Measurements from ENCODE around the gene NAA30.

The NAA30 gene

DNA sequence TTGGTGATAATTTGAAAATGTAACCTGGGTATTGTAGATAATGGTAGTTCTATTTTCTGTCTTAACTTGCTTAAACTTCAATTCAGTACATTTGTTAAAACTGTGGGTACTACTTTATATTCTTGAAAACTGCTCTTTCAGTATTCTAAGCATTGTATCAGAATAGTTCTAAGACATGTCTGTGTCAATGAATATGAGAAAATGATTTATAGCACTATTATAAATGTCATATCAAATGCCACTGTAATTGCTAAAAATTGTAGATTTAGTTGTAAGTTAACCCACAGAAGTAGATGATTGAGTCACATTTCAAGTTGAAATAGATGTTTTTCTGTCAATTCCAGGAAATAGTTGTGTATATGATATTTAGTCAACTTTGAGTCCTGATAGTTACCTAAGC, 2.4 kb downstream of the NAA30 start:
- DNase-seq (ENCODE audit: low spot score), result no peak

DNA sequence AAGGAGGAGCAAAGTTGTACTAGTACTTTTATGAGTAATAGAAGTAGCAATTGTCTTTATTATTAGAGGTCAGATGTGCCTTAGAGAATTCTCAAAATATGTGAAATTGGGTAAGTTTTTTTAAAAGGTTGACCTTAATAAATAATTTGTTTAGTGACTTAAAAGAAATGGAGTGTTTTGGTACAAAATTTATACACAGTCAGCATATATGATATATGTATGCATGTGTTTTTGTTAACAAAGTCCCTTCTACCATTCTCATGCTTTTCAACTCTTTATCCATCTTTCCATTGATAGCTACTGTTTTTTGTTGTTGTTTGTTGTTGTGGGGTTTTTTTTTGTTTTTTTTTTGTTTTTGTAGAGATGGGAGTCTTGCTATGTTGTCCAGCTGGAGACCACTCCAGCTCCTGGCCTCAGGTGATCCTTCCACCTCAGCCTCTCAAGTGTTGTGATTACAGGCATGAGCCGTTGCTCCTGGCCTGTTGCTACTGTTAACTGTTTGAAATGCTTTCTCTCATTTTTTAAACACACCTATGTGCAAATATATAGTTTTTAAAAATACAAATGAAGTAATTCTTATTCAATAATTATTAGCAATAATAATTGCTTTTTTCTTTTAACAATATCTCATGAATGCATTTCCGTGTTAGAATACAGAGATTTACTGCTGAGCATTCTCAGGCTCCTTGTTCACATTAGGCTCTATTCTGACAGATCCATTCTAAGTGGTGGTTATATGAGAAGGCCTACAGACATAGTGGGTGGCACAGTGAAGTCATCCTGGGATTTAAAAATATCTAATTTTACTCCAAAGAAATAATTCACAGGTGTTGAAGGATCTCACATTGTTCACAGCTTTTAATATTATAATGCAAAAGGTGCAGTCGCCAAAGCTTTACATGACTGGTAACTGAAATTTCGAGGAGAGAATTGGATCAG, 10.4 kb downstream of the NAA30 start:
- peak; percentile 44 for DNase-seq (ENCODE audit: low spot score)

DNA sequence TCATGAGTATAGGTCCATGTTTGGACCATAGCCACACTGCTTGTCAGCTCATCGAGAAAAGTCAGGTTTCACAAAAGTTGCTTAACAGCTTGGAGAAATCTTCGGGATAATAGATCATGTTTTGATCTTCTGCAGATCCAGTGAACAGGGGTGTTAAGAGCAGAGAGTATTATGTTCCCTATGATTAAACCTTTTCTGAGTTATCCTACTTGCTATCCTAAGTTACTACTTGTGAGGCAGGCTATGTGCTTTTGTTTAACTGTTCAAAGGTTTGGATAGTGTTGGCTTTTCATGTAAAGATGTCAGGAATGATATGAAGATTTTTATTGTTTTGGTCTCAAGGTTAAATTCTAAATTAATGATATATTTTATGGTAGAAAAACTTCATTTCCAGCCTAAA, 11.1 kb downstream of the NAA30 start:
- no peak for DNase-seq (ENCODE audit: low spot score)

DNA sequence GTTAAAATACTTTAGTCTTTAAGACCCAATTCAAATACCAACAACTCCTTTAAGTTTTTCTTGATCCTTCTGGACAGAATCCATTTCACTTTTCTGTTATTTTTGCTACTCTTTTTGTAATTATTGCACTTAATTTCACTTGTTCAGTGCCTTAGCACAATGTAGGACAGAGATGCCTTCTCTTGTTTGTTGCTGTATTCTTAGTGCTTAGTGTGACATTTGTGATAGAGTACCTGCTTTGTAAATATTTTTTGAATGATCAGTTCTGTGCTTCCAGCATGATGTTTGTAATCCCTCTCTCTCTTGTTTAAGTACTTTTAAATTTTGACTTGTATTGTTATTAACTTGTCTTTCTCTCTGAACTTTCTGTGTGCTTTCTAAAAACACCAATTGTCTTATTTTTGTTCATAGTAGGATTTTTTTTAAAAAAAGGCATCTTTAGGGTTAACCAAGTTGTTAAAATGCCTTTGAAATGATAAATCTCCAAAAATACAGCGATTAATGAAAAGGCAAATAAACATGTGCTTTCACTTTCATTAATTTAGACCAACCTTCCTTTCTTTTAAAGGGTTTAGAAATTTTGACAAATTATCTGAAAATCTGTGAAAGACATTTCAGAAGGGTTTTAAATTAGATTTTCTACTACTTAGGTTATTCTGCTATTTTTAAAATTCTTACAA, 11.9 kb downstream of the NAA30 start:
- no peak for DNase-seq (ENCODE audit: low spot score)

DNA sequence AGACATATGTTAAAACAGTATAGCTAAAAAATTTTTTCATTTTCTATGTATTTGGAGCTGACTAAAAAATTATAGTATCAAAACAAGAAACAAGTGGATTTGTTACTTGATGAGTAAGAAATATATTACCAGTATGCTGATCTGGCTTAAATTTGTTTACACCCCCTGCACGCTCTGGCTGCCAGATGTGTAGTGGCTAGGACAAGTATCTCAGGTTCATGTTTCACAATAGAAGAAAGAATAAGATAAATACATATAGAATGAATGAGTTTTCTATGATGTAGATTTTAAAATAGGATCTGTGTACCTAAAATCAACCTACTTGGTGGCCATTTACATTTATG, 13.1 kb downstream of the NAA30 start:
- no peak for DNase-seq (ENCODE audit: low spot score)

DNA sequence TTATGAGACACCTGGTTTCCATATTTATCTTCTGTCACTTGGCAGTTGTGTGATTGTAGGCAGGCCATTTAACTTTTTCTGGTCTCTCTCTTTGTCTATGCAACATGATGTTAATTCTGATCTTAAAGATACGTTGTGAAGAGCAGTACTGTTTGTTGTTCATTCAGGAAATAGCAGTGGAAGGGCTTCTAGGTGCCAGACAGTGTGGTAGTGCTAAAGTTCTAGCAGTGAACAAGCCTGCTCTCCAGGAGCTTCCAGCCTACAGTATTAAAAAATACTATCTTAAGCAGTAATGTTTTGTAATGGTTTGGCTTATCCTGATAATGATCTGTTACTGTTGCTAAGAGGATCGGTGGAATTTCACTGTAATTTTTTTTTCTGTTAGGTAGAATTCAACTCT, 15.2 kb downstream of the NAA30 start:
- DNase-seq (ENCODE audit: low spot score), result no peak

DNA sequence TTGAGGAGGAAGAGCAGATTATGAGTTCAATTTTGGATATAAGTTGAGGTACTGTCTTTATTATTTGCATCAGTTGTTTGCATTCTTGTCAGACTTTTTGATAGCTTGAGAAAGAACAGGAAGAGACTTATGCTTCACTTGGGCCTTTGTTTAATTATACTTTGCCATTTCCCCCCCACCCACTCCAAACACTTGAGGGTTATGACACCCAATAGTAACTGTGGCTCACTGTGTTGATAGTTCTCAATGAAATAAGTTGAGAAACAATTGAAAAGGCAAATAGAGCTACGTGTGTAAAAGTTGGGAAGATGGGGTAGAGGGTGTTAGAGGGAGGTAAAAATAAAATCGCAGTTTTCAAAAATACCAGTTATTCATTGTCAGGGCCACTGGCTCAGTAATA, 17.7 kb downstream of the NAA30 start:
- DNase-seq (ENCODE audit: low spot score), result no peak

DNA sequence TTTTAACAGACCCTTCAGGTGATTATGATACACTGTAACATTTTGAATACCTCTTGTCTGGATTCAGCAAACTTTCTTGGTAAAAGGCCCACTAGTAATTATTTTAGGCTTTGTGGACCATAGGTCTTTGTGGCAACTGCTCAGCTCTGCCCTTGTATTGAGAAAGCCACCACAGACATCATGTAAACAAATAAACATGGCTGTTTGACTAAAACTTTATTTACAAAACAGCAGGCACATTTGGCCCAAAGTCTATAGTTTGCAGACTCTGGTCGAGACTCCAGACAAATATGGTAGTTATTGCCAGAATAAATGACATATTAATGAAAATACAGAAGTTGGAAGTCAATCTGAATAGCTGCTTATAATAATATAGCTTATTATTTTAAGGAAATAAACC, 18.2 kb downstream of the NAA30 start:
- DNase-seq (ENCODE audit: low spot score), result no peak

DNA sequence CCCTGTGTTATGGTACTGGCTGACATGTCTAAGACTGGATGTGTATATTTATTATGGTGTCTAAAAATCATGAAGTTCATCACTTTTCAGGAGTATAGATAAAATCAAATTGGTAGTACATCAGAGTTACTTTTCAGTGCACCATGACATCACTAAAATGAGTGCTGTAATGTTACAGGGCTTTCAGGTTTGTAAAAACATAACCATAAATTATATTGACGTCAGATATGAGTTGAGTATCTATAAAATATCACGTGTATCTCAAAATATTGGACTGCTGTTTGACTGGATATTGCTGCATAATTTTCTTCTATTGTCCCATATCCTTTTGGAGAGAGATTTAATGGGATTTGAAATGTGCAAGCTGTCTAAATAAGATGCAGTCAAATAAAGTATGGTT, 22.0 kb downstream of the NAA30 start:
- DNase-seq (ENCODE audit: low spot score), result no peak

DNA sequence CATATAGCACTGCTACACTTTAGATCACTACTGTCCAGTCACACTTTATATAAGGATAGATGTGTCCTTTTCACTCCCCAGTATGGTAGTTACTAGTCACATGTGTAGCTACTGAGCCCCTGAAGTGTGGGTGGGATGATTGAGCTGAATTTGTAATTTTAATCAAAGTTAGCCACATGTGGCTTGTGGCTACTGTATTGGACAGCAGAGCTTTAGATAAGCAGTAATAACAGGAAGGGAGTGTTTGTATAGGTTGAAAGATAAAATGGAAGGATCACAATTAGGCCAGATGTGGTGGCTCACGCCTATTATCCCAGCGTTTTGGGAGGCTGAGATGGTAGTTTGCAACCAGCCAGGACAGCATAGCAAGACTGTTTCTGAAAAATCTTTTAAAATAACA, 23.5 kb downstream of the NAA30 start:
- no peak for DNase-seq (ENCODE audit: low spot score)

DNA sequence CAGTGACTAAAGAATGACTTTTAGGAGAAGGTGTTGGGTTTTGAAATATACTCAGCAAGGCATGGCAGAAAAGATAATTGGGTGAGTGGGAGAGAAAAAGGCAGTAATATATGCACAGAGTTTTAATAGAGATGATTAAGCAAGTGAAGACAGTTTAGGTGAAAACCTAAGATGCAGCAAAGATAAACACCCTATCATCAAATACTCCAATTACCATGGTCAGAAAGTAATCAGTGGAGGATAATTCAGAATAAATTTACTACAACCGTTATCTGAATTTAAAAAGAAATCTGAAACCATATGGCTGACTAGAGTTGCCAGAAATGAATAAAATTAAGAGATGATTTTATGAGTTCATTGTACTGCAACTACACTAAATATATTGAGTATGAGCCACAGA, 26.8 kb downstream of the NAA30 start:
- DNase-seq (ENCODE audit: low spot score), result peak; percentile 33

DNA sequence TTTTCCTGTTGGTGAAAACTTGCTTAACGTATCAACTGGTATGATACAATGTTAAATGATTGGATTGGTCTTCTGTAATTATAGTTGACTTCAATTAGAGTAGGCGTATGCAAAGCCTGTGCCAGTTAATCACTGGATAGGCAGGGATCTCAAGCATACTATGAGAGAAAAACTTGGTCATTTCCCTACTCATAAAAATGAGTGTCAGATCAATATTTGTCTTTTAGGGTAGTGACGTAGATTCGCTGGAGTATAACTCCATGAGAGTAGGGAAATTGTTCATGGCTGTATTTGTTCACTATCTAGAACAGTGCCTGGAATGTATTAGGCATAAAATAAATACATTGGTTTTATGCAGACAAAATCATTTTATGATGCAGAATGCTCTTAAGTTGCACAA, 28.6 kb downstream of the NAA30 start:
- DNase-seq (ENCODE audit: low spot score), result no peak

DNA sequence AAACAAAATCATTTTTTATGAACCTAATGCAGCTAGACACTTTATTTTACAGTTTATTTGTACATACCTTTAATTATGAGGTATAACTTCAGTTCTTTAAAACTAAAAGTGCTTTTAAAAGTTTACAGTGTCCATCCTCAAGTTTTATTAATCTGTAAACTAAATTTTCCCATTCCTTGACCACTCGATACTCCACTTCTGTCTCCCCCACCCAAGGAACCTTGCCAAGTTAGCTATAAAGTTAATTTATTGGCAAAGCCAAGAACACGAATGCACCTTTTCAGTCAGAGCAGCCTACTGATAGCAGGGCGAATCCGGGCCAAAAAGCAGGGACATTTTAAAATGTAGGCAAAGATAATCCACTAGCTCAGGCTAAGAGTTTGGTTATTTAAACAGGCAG, 29.6 kb downstream of the NAA30 start:
- no peak for DNase-seq (ENCODE audit: low spot score)

DNA sequence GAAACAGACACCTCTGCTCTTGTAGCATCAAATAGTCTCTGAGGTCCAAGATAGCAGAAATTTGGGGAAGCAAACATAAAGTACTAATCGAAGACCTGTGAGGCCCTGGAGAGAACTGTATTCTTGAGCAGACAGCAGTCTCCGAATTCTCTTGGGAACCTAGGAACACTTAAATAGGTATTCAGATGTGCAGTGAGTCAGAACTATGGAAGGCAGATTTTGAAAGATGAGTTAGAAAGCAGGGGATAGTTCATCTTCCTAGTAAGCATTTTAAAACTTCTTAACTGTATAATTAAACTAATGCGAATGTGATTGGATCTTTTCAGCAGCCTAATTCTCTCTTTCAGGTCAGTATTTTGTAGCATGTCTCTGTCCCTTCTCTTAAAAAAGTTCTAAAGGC, 30.6 kb downstream of the NAA30 start:
- no peak for DNase-seq (ENCODE audit: low spot score)

DNA sequence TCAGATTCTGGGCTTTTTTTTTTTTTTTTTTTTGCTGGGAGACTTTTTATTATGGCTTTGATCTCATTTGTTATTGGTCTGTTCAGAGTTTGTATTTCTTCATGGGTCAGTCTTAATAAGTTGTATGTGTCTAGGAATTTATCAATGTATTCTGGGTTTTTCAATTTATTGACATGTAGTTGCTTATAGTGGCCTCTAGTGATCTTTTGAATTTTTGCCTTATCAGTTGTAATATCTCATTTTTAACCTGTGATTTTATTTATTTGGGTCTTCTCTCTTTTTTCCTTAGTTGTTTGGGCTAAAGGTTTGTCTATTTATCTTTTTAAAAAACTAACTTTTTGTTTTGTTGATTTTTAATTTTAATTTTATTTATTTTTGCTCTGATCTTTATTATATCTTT, 45.5 kb downstream of the NAA30 start:
- DNase-seq (ENCODE audit: low spot score), result no peak

DNA sequence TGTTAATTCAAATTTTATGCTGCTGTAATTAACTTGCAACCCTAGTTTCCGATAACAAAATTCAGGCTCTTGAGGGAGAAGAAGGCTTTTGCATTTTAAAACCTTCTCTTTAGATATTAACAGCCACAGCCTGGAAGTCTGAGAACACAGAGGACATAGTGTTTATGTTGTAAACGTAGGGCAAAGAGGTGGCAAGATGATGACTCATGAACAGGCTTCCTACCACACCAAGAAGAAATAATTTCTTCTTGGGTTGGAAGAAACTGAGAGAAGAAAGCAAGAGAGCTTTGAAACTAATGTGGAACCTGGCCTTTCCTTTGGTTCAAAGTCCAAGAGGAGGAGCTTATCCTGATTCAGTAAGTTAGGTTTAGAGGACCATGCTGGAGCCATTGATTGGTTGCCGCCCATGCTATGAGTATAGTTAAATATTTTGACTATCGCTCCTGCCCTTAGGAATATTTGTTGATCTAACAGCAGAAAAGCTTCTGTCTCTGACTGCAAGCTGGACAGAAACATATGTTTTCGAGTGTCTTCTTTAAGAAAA, 71.5 kb downstream of the NAA30 start:
- no peak for DNase-seq (ENCODE audit: low spot score)

DNA sequence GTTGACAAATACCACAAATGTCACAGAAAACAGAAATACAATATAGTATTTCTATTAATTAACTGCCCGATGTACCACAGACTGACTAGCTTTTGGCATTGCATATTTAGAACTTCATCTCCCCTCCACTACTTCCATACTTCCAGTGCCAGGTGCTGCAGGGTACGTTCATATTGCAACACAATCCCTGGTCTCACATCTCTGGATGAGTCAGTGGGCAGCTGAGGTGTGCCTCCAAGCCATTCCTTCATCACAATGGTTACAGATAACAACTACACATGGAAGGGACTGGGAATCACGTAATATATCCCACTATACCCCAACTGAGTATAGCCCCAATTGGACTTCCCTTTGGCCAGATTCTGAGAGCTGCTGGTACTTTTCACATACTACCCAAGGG, 72.2 kb downstream of the NAA30 start:
- no peak for DNase-seq (ENCODE audit: low spot score)

DNA sequence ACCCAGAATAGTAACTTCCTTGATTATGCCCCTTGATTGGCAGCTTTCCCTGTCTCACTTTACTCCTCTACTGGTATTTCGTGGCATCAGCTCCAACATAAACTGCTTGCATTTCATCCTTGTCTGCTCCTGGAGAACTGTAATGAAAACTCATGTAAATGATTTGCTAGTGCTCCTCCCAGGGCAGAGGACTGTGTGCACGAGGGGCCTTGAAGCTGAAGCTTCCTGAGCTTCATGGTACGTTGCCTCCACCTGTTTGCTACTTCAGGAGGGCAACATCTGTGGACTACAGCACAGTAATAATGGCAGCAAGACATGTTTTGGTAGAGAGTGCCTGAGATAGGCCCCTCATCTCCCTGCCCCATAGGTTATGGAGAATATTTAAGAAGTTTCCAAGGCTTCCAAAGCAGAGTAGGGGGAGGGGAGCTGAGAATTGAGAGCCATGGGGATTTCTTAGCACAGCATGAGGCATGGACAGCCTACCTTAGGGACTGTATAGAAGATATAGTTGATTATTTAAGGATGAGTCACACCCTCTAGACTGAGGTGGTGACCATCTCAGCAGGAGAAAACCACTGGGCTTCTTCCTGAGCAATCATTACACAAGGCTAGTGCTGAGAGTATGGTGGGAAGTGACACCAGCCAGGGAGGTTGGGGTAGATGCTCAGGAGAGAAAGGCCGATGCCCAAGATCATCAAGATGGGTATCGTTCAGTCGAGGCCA, 73.8 kb downstream of the NAA30 start:
- no peak for DNase-seq (ENCODE audit: low spot score)
